ENCODE measurements around the gene RNF150.

Gene RNF150

DNA sequence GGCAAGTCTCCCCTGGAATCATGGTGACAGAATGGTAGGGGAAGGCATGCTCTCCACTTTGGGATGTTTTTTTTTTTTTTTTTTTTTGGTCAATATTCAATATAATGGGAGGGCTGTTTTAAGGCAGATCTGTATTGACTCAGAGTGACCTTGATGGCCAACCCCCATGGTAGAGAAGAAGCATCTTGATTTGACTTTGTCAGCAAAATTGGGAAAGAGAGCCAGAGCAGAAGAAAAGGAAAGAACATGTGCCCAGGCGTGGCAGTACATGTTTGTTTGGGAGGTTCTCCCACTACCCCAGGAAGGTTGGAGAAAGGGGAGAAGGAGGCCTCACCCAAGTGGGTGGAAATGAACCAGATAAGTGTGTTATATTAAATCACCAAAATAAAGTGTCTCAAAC, 314.8 kb downstream of the RNF150 start:
- H3K27ac ChIP-seq (replicated peaks) = no peak overlapping the region
- no peaks in the 10 kb centered on the region for H3K27me3 ChIP-seq (ENCODE audit: insufficient read depth, poor library complexity, severe bottlenecking)
- H3K4me3 ChIP-seq (replicated peaks; ENCODE audit: insufficient read depth, low read length) = no peak overlapping the region
- TF ChIP-seq CTCF (IDR thresholded peaks at IDR 0.05; ENCODE audit: insufficient read depth, low read length) (no peak), POLR2AphosphoS5 (IDR thresholded peaks at IDR 0.05; ENCODE audit: low read depth) (no peak), SPI1 (IDR thresholded peaks at IDR 0.05; ENCODE audit: borderline replicate concordance, low read depth) (no peak), GABPA (IDR thresholded peaks at IDR 0.05; ENCODE audit: low read depth) (no peak)
- TF ChIP-seq, protein P1, sequence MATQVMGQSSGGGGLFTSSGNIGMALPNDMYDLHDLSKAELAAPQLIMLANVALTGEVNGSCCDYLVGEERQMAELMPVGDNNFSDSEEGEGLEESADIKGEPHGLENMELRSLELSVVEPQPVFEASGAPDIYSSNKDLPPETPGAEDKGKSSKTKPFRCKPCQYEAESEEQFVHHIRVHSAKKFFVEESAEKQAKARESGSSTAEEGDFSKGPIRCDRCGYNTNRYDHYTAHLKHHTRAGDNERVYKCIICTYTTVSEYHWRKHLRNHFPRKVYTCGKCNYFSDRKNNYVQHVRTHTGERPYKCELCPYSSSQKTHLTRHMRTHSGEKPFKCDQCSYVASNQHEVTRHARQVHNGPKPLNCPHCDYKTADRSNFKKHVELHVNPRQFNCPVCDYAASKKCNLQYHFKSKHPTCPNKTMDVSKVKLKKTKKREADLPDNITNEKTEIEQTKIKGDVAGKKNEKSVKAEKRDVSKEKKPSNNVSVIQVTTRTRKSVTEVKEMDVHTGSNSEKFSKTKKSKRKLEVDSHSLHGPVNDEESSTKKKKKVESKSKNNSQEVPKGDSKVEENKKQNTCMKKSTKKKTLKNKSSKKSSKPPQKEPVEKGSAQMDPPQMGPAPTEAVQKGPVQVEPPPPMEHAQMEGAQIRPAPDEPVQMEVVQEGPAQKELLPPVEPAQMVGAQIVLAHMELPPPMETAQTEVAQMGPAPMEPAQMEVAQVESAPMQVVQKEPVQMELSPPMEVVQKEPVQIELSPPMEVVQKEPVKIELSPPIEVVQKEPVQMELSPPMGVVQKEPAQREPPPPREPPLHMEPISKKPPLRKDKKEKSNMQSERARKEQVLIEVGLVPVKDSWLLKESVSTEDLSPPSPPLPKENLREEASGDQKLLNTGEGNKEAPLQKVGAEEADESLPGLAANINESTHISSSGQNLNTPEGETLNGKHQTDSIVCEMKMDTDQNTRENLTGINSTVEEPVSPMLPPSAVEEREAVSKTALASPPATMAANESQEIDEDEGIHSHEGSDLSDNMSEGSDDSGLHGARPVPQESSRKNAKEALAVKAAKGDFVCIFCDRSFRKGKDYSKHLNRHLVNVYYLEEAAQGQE (IDR thresholded peaks at IDR 0.05; ENCODE audit: insufficient replicate concordance, low read depth) = no peak
- DNase-seq (ENCODE audit: low read depth in 1 of 2, low spot score in 1 of 2) = no peak

DNA sequence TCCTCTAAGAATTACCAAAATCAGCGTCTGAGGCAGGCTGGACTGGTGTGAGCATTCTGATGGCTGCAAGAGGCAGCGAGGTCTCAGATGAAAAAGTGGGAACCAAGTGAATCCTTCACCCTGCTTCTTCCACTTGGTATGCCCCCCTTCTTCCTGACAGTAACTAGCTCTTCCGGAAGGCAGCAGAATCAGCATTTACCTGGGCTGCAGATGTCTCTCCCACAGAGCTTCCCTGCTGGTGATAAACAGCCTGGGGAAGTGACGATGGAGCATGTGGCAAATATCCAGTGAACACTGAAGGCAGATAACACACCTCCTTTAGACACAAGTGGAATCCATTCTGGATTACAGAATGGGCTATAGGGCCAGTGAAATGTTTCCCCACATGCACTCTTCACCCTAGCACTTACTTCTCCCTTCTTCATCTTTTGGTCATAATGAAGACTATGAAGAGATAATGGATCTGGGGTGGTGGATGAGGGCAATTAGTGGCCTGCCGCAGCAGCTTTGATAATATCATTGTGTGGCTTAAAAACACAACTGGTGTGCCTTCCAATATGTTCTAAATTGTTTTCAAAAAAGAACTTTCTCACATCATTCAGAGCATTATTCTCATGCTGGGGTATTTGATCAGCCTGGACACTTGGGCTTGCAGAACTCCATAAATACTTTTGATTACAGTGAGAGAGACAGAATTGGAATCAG, 316.3 kb downstream of the RNF150 start:
- H3K27ac ChIP-seq (replicated peaks) = no peak overlapping the region
- DNase-seq (ENCODE audit: low read depth in 1 of 2, low spot score in 1 of 2) = no peak
- no peak overlapping the region for H3K4me3 ChIP-seq (replicated peaks; ENCODE audit: insufficient read depth, low read length)
- no peak for TF ChIP-seq CTCF (IDR thresholded peaks at IDR 0.05; ENCODE audit: insufficient read depth, low read length)
- no peak for TF ChIP-seq SPI1 (IDR thresholded peaks at IDR 0.05; ENCODE audit: borderline replicate concordance, low read depth)
- TF ChIP-seq POLR2AphosphoS5 (IDR thresholded peaks at IDR 0.05; ENCODE audit: low read depth) = no peak
- no peak for TF ChIP-seq GABPA (IDR thresholded peaks at IDR 0.05; ENCODE audit: low read depth)
- TF ChIP-seq, protein P1 (IDR thresholded peaks at IDR 0.05; ENCODE audit: insufficient replicate concordance, low read depth) = no peak
- H3K27me3 ChIP-seq (ENCODE audit: insufficient read depth, poor library complexity, severe bottlenecking) = no peaks in the 10 kb centered on the region

DNA sequence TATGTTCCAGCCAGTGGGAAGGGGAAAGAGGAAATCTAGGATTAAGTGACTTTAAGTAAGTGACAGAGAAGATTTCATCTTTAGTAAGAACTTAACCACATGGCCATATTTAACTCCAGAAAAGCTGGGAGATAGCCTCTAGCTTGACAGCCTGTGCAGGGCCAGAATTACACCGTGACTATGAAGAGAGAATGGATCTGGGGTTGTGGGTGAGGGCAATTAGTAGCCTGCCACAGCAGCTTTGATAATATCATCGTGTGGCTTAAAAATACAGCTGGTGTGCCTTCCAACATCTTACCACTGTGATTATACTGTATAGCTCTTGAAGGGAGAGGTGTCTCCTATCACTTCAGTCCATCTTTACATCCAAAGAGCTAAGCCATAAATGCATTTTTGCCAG, 319.5 kb downstream of the RNF150 start:
- H3K27ac ChIP-seq (replicated peaks) = no peak overlapping the region
- TF ChIP-seq, protein P1 (IDR thresholded peaks at IDR 0.05; ENCODE audit: insufficient replicate concordance, low read depth) = no peak
- TF ChIP-seq SPI1 (IDR thresholded peaks at IDR 0.05; ENCODE audit: borderline replicate concordance, low read depth) (no peak), POLR2AphosphoS5 (IDR thresholded peaks at IDR 0.05; ENCODE audit: low read depth) (no peak), CTCF (IDR thresholded peaks at IDR 0.05; ENCODE audit: insufficient read depth, low read length) (no peak), GABPA (IDR thresholded peaks at IDR 0.05; ENCODE audit: low read depth) (no peak)
- H3K4me3 ChIP-seq (replicated peaks; ENCODE audit: insufficient read depth, low read length) = no peak overlapping the region
- no peak for DNase-seq (ENCODE audit: low read depth in 1 of 2, low spot score in 1 of 2)
- no peaks in the 10 kb centered on the region for H3K27me3 ChIP-seq (ENCODE audit: insufficient read depth, poor library complexity, severe bottlenecking)
